Measurements from ENCODE around the gene TTR.

- TF ChIP-seq RFX5 (IDR thresholded peaks at IDR 0.05; ENCODE audit: low read length): no peak
- TF ChIP-seq EZH2phosphoT487 (IDR thresholded peaks at IDR 0.05; ENCODE audit: borderline replicate concordance, low read depth): no peak
- peak; percentile 17; the same call in 1 of the 2 replicates for TF ChIP-seq CTCF (IDR thresholded peaks at IDR 0.05)
Measured at GRCh38 chr18:31626409-31626808, 34.7 kb downstream of the TTR start.
